T-cell (primary cell): Measurements from ENCODE around the gene GPC5. TPM values are rescaled to one million over a fixed set of nuclear protein-coding genes. Genes with fewer than 3 reads are reported as not detected.
"Not testable (repeated sequence)": the region's sequence is repeated elsewhere in the genome, so short reads cannot be mapped to it uniquely, and the experiment has no call there.

ENCODE experiments used
- ATAC-seq, 4 experiments: fragments of 200-7000 bp in 3 of 4; fragments of 150-1000 bp in 1 of 4; cut with Tn5 transposase; replicated peaks in 1 of 4; 1 replicate in 3 of 4; 2 replicates in 1 of 4; pipeline ENCODE4 v1.10.0; 2021; ENCODE audit warnings: moderate library complexity in 3 of 4, mild to moderate bottlenecking in 2 of 4, moderate number of reproducible peaks in 1 of 4
- CTCF ChIA-PET, 2 donors: fragments of 300-600 bp; sonication (Branson Sonifier 250); formaldehyde crosslinking; loops; one replicate each; lab custom pipeline; 2022; ENCODE audit warnings: antibody characterized with exemption in 2 of 2; lab: Charles Lee
- POLR2A ChIA-PET, 2 donors: fragments of 300-600 bp; sonication (Branson Sonifier 250); formaldehyde crosslinking; loops; one replicate each; lab custom pipeline; 2022; ENCODE audit warnings: antibody characterized with exemption in 2 of 2; lab: Charles Lee
- DNase-seq, 35 experiments: peaks; one replicate each; pipeline versions ENCODE4 v3.0.0 to v3.0.0-alpha.2; 2013 to 2023
- H3K27ac ChIP-seq: one replicate; pipeline ENCODE4 v1.5.1; 2013; ENCODE audit warnings: low read length
- H3K27me3 ChIP-seq, 2 experiments: replicated peaks in 1 of 2; 1 replicate in 1 of 2; 2 replicates in 1 of 2; pipeline versions ENCODE4 v1.6.1 to v1.7.0; 2013; ENCODE audit warnings: low read length in 1 of 2, mixed read lengths in 1 of 2; ENCODE audit not compliant: control insufficient read depth in 2 of 2, insufficient read depth in 2 of 2; ENCODE audit errors: extremely low read depth in 1 of 2
- H3K36me3 ChIP-seq, 2 donors: 1 replicate in 1 of 2; 2 replicates in 1 of 2; pipeline versions ENCODE4 v1.6.1 to v1.7.0; 2013; ENCODE audit warnings: low read length in 1 of 2; ENCODE audit not compliant: control insufficient read depth in 2 of 2, insufficient read depth in 1 of 2; ENCODE audit errors: extremely low read depth in 1 of 2
- H3K4me1 ChIP-seq, 2 experiments: 1 replicate in 1 of 2; 2 replicates in 1 of 2; pipeline versions ENCODE4 v1.6.1 to v1.7.0; 2013; ENCODE audit warnings: low read length in 2 of 2, mixed read lengths in 1 of 2; ENCODE audit not compliant: insufficient read depth in 2 of 2, control insufficient read depth in 1 of 2; ENCODE audit errors: extremely low read depth in 1 of 2
- H3K4me3 ChIP-seq, 2 donors: 1 replicate in 1 of 2; 2 replicates in 1 of 2; pipeline versions ENCODE4 v1.5.1 to v1.7.0; 2013; ENCODE audit warnings: mild to moderate bottlenecking in 2 of 2, low read length in 1 of 2, moderate library complexity in 1 of 2; ENCODE audit not compliant: control insufficient read depth in 1 of 2; ENCODE audit errors: extremely low read depth in 1 of 2
- H3K9me3 ChIP-seq: 2 replicates; pipeline ENCODE4 v1.7.0; 2013
- H3K27ac Mint-ChIP-seq, 2 donors: one replicate each; pipeline ENCODE4 v1.8.0; 2020 to 2021; ENCODE audit warnings: mild to moderate bottlenecking in 2 of 2, mixed read lengths in 2 of 2
- H3K27me3 Mint-ChIP-seq, 2 donors: one replicate each; pipeline ENCODE4 v1.8.0; 2021 to 2022; ENCODE audit warnings: mixed read lengths in 2 of 2
- H3K36me3 Mint-ChIP-seq: one replicate; pipeline ENCODE4 v1.8.0; 2021; ENCODE audit warnings: mixed read lengths
- H3K4me1 Mint-ChIP-seq, 3 donors: one replicate each; pipeline ENCODE4 v1.8.0; 2020 to 2022; ENCODE audit warnings: mixed read lengths in 3 of 3, mild to moderate bottlenecking in 1 of 3
- H3K4me3 Mint-ChIP-seq, 3 donors: one replicate each; pipeline ENCODE4 v1.8.0; 2020 to 2022; ENCODE audit warnings: mild to moderate bottlenecking in 3 of 3, mixed read lengths in 3 of 3, moderate library complexity in 3 of 3
- H3K9me3 Mint-ChIP-seq, 3 donors: one replicate each; pipeline ENCODE4 v1.8.0; 2020 to 2022; ENCODE audit warnings: mixed read lengths in 3 of 3
- WGBS: methylation state at CpG from one replicate; pipeline ENCODE4 v1.1.5; 2013; ENCODE audit warnings: missing lambda C conversion rate; ENCODE audit not compliant: insufficient coverage; 5-methylcytosine and 5-hydroxymethylcytosine counted together
- total RNA-seq, 35 experiments: library from RNA in 6 of 35; stranded (reverse) in 6 of 35; fragments of 120-200 nt in 1 of 35; gene quantifications; one replicate each; pipeline versions ENCODE4 v1.2.1 to v1.2.4 and lab custom pipeline; 2013 to 2026

Gene GPC5
- total RNA-seq, 5 donors from 2014 or later (not counting 1 experiment from before 2014, with no cell fraction given): 0.12 to 0.39 (median 0.26) TPM

DNA sequence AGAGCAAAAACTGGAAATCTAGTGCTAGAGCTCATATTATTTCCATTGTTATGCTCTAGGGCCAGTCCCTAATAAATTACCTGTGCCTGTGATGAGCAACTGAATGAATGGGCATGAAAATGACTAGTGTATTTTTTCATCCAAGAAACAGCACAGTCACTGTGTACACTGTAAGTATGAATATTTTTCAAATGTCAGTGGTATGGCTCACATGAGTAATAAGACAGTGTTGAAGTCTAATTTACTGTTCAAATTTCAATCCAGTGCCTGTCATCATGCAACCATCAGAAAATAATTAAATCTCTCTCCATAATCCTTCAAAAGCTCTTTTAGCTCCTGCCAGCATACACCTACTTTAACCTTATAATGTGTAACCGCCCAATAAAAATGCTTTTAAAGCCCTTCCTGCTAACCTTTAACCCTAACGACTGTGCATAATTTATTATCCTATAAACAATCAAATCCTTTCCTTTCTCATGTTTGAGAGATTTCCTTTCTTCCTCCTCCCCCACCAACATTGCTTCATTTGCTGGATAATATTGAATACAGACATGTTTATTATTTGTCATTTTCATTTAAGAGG is 378.3 kb downstream of the GPC5 start:
- Mint-ChIP-seq H3K27ac (no peak overlapping the region), H3K36me3 (no peaks in the 10 kb centered on the region), H3K9me3 (peaks cover 0 to 9% (median 4%) of the 10 kb centered on the region in 3 donors), H3K27me3 (no peaks in the 10 kb centered on the region), H3K4me1 (no peaks in the 10 kb centered on the region), H3K4me3 (no peak overlapping the region)
- ATAC-seq (no peak), DNase-seq (no peak)
- no peaks in the 10 kb centered on the region for H3K4me1 ChIP-seq
- no peak overlapping the region for H3K4me3 ChIP-seq
- ChIA-PET CTCF (interaction anchor here (0.6 kb wide), 2 partner anchors 38 to 699 kb away, joined by 3 to 4 read pairs; no protein-coding TSS in a partner anchor), POLR2A (interaction anchor here in 1 of 2 donors (0.6 kb wide), 1 partner anchor 1241 kb away, joined by 4 read pairs; no protein-coding TSS in a partner anchor)
- no peaks in the 10 kb centered on the region for H3K9me3 ChIP-seq
- H3K27ac ChIP-seq: no peak overlapping the region
- H3K36me3 ChIP-seq: no peaks in the 10 kb centered on the region
- no peaks in the 10 kb centered on the region for H3K27me3 ChIP-seq
- no CpG with 5 or more reads among the region's 2 CpGs for WGBS

DNA sequence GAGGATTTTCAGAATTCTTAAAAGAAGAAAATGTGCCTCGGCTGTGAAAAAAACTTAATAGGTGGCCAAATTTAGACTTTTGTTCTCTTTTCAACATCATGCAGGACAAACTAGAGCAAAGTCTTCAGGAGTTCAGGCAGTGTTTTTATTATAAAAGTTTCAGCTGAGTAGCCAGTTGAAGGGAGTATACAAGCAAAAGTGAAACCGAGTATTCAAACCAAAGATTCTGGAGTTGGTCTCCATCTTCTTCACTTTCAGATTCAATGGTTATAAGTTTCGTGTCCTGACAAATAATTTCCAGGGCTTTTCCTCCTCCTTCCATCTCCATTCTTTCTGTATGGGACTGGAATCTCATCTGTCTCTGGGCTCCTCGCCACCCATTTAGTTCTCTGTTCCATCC is 379.7 kb downstream of the GPC5 start:
- 87% methylated on average over 3 of the region's 4 CpGs for WGBS
- no peaks in the 10 kb centered on the region for H3K9me3 ChIP-seq
- H3K9me3 Mint-ChIP-seq: peaks cover 0 to 9% (median 4%) of the 10 kb centered on the region in 3 donors
- H3K4me3 Mint-ChIP-seq: no peak overlapping the region
- no peak for ATAC-seq
- POLR2A ChIA-PET: no interaction called here
- H3K27ac Mint-ChIP-seq: no peak overlapping the region
- no peaks in the 10 kb centered on the region for H3K4me1 Mint-ChIP-seq
- no peaks in the 10 kb centered on the region for H3K27me3 ChIP-seq
- no peaks in the 10 kb centered on the region for H3K27me3 Mint-ChIP-seq
- CTCF ChIA-PET: no interaction called here
- no peaks in the 10 kb centered on the region for H3K36me3 Mint-ChIP-seq
- no peaks in the 10 kb centered on the region for H3K4me1 ChIP-seq
- no peak overlapping the region for H3K4me3 ChIP-seq
- no peak overlapping the region for H3K27ac ChIP-seq
- H3K36me3 ChIP-seq: no peaks in the 10 kb centered on the region
- no peak for DNase-seq

DNA sequence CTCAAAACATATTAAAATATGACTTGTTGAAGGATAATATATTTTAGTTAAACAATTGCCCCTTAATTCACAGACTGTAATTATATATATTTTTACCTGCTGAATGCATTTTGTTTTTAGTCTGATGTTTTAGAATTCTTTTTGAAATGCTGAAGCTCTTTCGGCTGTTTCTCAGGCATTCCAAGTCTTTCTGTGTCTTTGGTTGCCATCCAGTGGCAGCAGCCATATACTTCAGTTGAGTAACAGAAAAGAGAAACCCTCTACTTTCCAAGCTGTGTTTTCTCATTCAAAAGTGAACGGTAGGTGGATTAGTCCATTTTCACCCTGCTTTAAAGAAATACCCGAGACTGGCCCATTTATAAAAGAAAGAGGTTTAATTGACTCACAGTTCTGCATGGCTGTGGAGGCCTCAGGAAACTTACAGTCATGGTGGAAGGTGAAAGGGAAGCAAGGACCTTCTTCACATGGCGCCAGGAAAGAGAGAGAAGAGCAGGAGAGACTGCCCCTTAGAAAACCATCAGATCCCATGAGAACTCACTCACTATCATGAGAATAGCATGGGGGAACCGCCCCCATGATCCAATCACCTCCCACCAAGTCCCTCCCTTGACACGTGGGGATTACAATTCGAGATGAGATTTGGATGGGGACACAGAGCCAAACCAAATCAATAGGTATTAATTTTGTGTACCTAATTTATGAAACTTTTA is 383.7 kb downstream of the GPC5 start:
- CTCF ChIA-PET, H3K4me1 ChIP-seq, H3K27ac Mint-ChIP-seq, DNase-seq, H3K9me3 Mint-ChIP-seq, H3K27me3 ChIP-seq, ATAC-seq, POLR2A ChIA-PET, H3K4me1 Mint-ChIP-seq, H3K4me3 ChIP-seq, H3K9me3 ChIP-seq, H3K27me3 Mint-ChIP-seq, H3K36me3 ChIP-seq, H3K4me3 Mint-ChIP-seq, H3K27ac ChIP-seq, H3K36me3 Mint-ChIP-seq: not testable (repeated sequence)
- WGBS: 80% methylated on average over 1 of the region's 7 CpGs

DNA sequence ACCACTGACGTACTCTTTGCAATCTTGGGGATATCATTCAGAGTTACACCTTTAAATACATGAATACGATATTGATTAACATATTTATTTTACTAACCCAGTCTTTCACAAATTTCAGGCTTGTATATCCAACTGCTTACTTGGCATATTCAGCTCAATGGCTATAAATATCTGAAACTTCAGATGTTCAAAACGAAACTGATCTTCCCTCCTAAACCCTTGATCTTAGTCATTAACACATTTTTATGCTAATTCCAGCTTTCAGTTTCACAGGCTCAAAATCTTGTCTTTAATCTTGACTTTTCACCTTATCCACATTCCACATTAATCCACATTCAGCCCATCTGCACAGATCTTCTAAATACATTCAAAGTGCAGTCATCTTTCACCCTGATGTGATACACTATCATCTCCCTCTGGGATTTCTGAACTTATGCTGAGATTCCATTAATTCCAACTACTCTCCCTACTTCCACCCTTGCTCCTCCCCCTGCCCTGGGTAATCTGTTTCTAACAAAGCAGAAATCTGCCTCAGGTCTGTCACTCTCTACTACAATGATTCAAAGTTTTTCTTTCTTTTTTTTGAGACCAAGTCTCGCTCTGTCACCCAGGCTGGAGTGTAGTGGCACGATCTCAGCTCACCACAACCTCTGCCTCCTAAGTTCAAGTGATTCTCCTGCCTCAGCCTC is 387.2 kb downstream of the GPC5 start:
- POLR2A ChIA-PET: no interaction called here
- Histone ChIP-seq H3K27me3 (no peaks in the 10 kb centered on the region), H3K27ac (no peak overlapping the region), H3K4me1 (no peaks in the 10 kb centered on the region), H3K9me3 (no peaks in the 10 kb centered on the region), H3K4me3 (no peak overlapping the region), H3K36me3 (no peaks in the 10 kb centered on the region)
- Mint-ChIP-seq H3K36me3 (no peaks in the 10 kb centered on the region), H3K9me3 (peaks cover 0 to 4% (median 0%) of the 10 kb centered on the region in 3 donors), H3K4me1 (no peaks in the 10 kb centered on the region), H3K27me3 (no peaks in the 10 kb centered on the region), H3K27ac (no peak overlapping the region), H3K4me3 (no peak overlapping the region)
- ATAC-seq (no peak), DNase-seq (no peak)
- 51% methylated on average over 4 of the region's 5 CpGs for WGBS
- CTCF ChIA-PET: no interaction called here

DNA sequence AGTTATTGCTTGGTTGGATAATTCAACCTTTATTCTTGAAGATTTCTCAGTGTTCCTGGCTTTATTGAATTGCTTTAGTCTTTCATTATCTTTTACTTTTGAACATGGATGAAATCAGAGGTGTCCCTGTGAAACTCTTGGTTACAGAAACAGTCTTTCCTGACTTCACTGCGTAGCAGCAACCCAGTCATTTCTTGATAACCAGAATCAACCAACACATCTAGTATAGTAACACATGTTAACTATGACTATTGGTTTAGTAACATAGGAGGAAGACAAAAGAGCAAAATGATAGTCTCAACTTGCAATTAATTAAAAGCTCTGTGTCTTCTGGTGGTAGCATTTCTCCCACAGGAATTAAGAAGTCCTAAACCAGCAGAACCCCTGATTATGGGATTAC is 393.6 kb downstream of the GPC5 start:
- ATAC-seq (no peak), DNase-seq (no peak)
- no peaks in the 10 kb centered on the region for H3K36me3 Mint-ChIP-seq
- no CpG with 5 or more reads among the region's 1 CpG for WGBS
- no peaks in the 10 kb centered on the region for H3K36me3 ChIP-seq
- ChIA-PET POLR2A (no interaction called here), CTCF (no interaction called here)
- peaks cover 0 to 5% (median 3%) of the 10 kb centered on the region in 3 donors for H3K9me3 Mint-ChIP-seq
- no peaks in the 10 kb centered on the region for H3K9me3 ChIP-seq
- no peak overlapping the region for H3K4me3 ChIP-seq
- H3K4me1 ChIP-seq: no peaks in the 10 kb centered on the region
- H3K27me3 ChIP-seq: no peaks in the 10 kb centered on the region
- H3K27ac ChIP-seq: no peak overlapping the region
- H3K4me1 Mint-ChIP-seq: no peaks in the 10 kb centered on the region
- no peaks in the 10 kb centered on the region for H3K27me3 Mint-ChIP-seq
- no peak overlapping the region for H3K27ac Mint-ChIP-seq
- H3K4me3 Mint-ChIP-seq: no peak overlapping the region

GRCh38 chr13:91797567-91797966 is 399.1 kb downstream of the GPC5 start:
- ChIA-PET POLR2A (no interaction called here), CTCF (no interaction called here)
- H3K4me1 ChIP-seq: no peaks in the 10 kb centered on the region
- Mint-ChIP-seq H3K4me3 (no peak overlapping the region), H3K9me3 (peaks cover 6 to 12% (median 10%) of the 10 kb centered on the region in 3 donors), H3K27me3 (no peaks in the 10 kb centered on the region), H3K4me1 (no peaks in the 10 kb centered on the region), H3K36me3 (no peaks in the 10 kb centered on the region), H3K27ac (no peak overlapping the region)
- 83% methylated on average over 4 of the region's 11 CpGs for WGBS
- no peaks in the 10 kb centered on the region for H3K9me3 ChIP-seq
- no peaks in the 10 kb centered on the region for H3K27me3 ChIP-seq
- DNase-seq (no peak), ATAC-seq (no peak)
- H3K27ac ChIP-seq: no peak overlapping the region
- H3K4me3 ChIP-seq: no peak overlapping the region
- H3K36me3 ChIP-seq: no peaks in the 10 kb centered on the region
